ENCODE measurements around the gene HYI. TPM values are rescaled to one million over a fixed set of nuclear protein-coding genes. Genes with fewer than 3 reads are reported as not detected.

Gene HYI
- total and polyA plus RNA-seq, 10 donors = 23.2 to 67.2 (median 40.7) TPM

DNA sequence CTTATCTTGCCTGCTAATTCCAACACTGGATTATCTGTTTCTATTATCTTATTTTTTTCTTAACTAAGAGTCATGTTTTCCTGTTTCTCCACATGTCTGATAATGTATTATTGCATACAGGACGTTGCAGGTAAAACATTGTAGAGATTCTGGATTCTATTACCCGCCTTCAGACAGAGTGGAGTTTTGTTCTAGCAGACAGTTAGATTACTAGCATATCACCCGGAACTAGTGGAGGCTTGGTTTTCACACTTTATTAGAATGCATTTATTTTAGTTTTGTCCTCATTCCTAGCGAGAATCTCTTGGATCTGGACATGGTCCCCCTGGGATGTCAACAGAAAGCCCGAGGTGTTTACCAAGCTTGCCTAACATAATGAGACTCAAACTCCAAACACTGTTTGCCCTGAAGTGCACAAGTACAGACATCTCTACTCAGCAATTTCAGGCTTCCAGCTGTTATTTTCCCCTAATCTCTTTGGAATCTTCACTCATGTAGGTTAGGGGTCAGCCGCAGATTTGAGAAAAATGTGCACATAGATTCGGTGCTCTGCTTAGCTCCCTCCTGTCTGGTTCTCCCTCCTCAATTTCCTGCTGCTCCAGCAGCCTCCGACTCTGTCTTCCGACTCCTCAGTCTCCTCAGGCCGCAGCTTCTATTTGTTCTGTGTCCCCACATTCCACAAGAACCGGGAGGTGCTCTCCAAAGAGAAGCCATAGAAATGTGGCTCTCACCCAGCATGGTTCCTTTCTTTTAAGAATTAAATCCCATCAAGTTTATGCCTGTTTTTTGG is 40.1 kb upstream of the HYI start:
- H3K4me1 ChIP-seq = peaks cover 0 to 4% (median 0%) of the 10 kb centered on the region in 6 donors
- H3K27me3 ChIP-seq (replicated peaks in 1 of 7) = no peaks in the 10 kb centered on the region
- H3K36me3 ChIP-seq = no peaks in the 10 kb centered on the region
- H3K27ac ChIP-seq = no peak overlapping the region
- no peak overlapping the region for H3K4me3 ChIP-seq
- WGBS, 5 donors = 63 to 73% (median 70%) methylated on average over 11 of the region's 11 CpGs
- intact Hi-C loops (cut with DNase I; ENCODE audit: low total_unique reads) = no loop called here
- peaks cover 0 to 38% (median 34%) of the 10 kb centered on the region in 8 donors for H3K9me3 ChIP-seq
- TF ChIP-seq, protein P1, sequence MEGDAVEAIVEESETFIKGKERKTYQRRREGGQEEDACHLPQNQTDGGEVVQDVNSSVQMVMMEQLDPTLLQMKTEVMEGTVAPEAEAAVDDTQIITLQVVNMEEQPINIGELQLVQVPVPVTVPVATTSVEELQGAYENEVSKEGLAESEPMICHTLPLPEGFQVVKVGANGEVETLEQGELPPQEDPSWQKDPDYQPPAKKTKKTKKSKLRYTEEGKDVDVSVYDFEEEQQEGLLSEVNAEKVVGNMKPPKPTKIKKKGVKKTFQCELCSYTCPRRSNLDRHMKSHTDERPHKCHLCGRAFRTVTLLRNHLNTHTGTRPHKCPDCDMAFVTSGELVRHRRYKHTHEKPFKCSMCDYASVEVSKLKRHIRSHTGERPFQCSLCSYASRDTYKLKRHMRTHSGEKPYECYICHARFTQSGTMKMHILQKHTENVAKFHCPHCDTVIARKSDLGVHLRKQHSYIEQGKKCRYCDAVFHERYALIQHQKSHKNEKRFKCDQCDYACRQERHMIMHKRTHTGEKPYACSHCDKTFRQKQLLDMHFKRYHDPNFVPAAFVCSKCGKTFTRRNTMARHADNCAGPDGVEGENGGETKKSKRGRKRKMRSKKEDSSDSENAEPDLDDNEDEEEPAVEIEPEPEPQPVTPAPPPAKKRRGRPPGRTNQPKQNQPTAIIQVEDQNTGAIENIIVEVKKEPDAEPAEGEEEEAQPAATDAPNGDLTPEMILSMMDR (IDR thresholded peaks at IDR 0.05 in 8 of 11, conservative IDR thresholded peaks at IDR 0.05 in 3 of 11) = no peak
- no peak for TF ChIP-seq POLR2AphosphoS5 (IDR thresholded peaks at IDR 0.05)
- no peak for DNase-seq

DNA sequence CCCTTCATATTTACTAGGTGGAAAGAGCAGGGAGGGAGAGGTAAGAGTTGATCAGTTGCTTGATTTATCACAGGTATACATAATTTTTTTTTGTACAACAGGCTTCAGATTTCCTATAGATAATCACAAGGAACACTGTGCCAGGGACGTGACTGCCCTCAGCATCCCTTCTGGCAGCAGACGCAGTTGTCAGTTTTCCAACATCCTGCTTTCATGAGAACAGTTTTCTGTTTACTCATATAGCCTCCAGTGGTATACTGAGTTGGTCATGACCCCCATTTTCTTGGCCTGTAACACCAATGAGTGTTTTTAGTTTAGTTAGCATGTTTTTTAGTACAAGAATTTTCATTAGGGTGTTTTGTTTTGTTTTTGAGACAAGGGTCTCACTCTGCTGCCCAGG is 39.1 kb upstream of the HYI start:
- intact Hi-C loops (cut with DNase I; ENCODE audit: low total_unique reads) = no loop called here
- peaks cover 0 to 48% (median 45%) of the 10 kb centered on the region in 8 donors for H3K9me3 ChIP-seq
- no peaks in the 10 kb centered on the region for H3K36me3 ChIP-seq
- H3K27me3 ChIP-seq (replicated peaks in 1 of 7) = no peaks in the 10 kb centered on the region
- peak overlapping the region in 6 of 8 donors; percentile 11 to 55 (median 37) for H3K27ac ChIP-seq
- H3K4me1 ChIP-seq = peaks cover 0 to 4% (median 0%) of the 10 kb centered on the region in 6 donors
- 41 to 87% (median 59%) methylated on average over 2 of the region's 2 CpGs for WGBS, 5 donors
- TF ChIP-seq POLR2AphosphoS5 (IDR thresholded peaks at IDR 0.05) (peak in 1 of 3 donors; percentile 18), POLR2A (IDR thresholded peaks at IDR 0.05) (no peak)
- DNase-seq = no peak
- no peak overlapping the region for H3K4me3 ChIP-seq

DNA sequence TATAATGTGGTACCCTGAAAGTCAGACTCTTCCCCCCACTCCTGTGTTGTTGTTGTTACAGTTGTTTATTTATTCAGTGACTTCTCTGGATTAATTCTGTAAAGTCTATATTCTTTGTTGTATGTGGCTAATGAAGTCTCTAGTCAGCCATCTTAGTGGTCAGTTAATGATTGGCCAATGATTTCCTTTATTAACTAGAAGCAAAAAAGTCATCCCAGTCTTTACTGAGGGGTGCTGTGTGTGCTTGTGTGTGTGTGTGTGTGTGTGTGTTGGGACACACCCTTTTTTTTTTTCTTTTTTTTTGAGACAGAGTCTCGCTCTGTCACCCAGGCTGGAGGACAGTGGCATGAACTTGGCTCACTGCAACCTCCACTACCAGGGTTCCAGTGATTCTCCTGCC is 37.3 kb upstream of the HYI start:
- Histone ChIP-seq H3K4me1 (peaks cover 0 to 4% (median 0%) of the 10 kb centered on the region in 6 donors), H3K4me3 (no peak overlapping the region), H3K9me3 (peaks cover 0 to 63% (median 59%) of the 10 kb centered on the region in 8 donors), H3K27me3 (replicated peaks in 1 of 7) (no peaks in the 10 kb centered on the region), H3K27ac (no peak overlapping the region), H3K36me3 (no peaks in the 10 kb centered on the region)
- intact Hi-C loops (cut with DNase I; ENCODE audit: low total_unique reads) = no loop called here
- WGBS, 5 donors = 74 to 100% (median 87%) methylated on average over 1 of the region's 1 CpG
- TF ChIP-seq POLR2AphosphoS5 (IDR thresholded peaks at IDR 0.05) = no peak
- TF ChIP-seq, protein P1 (IDR thresholded peaks at IDR 0.05 in 8 of 11, conservative IDR thresholded peaks at IDR 0.05 in 3 of 11) = no peak
- no peak for DNase-seq

DNA sequence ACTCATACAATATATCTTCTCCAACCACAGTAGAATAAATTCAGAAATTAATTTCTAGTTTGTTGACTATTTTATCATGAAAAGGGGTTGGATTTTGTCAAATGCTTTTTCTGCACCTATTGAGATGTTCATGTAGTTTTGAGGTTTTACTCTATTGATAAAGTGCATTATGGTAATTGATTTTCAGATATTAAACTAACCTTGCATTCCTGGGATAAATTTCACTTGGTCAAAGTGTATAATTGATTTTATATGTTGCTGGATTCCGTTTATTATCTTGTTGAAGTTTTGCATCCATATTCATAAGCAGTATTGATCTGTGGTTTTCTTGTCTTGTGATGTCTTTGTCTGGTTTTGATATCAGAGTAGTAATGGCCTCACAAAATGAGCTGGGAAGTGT is 34.4 kb upstream of the HYI start:
- no peak overlapping the region for H3K4me3 ChIP-seq
- 73 to 93% (median 75%) methylated on average over 1 of the region's 1 CpG for WGBS, 5 donors

More for the DNA sequence above, 34.4 kb upstream of the HYI start:
- Histone ChIP-seq H3K36me3 (no peaks in the 10 kb centered on the region), H3K9me3 (peaks cover 0 to 64% (median 59%) of the 10 kb centered on the region in 8 donors), H3K4me1 (peaks cover 0 to 4% (median 0%) of the 10 kb centered on the region in 6 donors), H3K27me3 (replicated peaks in 1 of 7) (no peaks in the 10 kb centered on the region), H3K27ac (no peak overlapping the region)
- no peak for DNase-seq
- intact Hi-C loops (cut with DNase I; ENCODE audit: low total_unique reads) = no loop called here
- TF ChIP-seq, protein P1 (IDR thresholded peaks at IDR 0.05 in 8 of 11, conservative IDR thresholded peaks at IDR 0.05 in 3 of 11) = no peak
- TF ChIP-seq POLR2AphosphoS5 (IDR thresholded peaks at IDR 0.05) = no peak
- no peak for TF ChIP-seq POLR2A (IDR thresholded peaks at IDR 0.05)

Measured in spleen (tissue), 11 donors.